Panc1 (cell line): Measurements from ENCODE around the gene RUNX1.

Source experiments
- CTCF ChIP-seq: fragments of 450-650 bp; IDR thresholded peaks from 2 replicates; pipeline ENCODE4 v1.5.1; 2017; ENCODE audit warnings: mild to moderate bottlenecking
- POLR2AphosphoS5 ChIP-seq: IDR thresholded peaks from 2 replicates; pipeline ENCODE4 v1.6.1; 2012; ENCODE audit warnings: mild to moderate bottlenecking, low read depth, low read length, moderate library complexity
- TCF7L2 ChIP-seq: IDR thresholded peaks from 2 replicates; pipeline ENCODE4 v1.6.1; 2011; ENCODE audit warnings: mild to moderate bottlenecking, low read depth, low read length, inconsistent platforms

DNA sequence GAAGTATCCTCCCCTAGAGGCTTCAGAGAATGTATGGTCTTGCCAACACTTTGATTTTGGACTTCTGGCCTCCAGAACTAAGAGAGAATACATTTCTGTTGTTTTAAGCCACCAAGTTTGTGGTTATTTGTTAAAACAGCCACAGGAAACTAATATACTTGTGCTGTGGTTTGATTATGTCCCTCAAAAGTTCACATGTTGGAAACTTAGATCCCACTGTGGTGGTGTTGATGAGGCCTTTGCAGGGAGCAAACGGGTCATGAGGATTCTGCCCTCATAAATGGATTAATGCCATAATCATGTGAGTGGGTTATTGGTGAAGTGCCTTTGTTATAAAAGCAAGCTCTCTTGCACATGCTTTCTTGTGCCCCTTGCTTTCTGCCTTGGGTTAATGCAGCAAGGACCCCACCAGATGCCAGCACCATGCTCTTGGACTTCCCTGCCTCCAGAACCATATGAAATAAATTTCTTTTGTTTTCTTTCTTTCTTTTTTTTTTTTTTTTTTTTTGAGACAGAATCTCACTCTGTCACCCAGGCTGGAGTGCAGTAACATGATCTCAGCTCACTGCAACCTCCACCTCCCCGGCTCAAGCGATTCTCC lies 223.1 kb downstream of the RUNX1 start:
- TF ChIP-seq CTCF (no peak), TCF7L2 (no peak), POLR2AphosphoS5 (no peak)
